HepG2 (cell line): ENCODE results near the gene STAT6. TPM values are rescaled to one million over a fixed set of nuclear protein-coding genes. Genes with fewer than 3 reads are reported as not detected.

Experiments
- ATRX ChIP-seq: sonication (generic); formaldehyde crosslinking; IDR thresholded peaks from 2 replicates; pipeline ENCODE4 v1.4.0; 2020; ENCODE audit warnings: missing genetic modification reagents, borderline replicate concordance
- CBFB ChIP-seq: sonication (generic); formaldehyde crosslinking; IDR thresholded peaks from 2 replicates; pipeline ENCODE4 v1.4.0; 2020; ENCODE audit warnings: missing genetic modification reagents
- CCDC6 ChIP-seq: sonication (generic); formaldehyde crosslinking; IDR thresholded peaks from 2 replicates; pipeline ENCODE4 v1.8.1; 2022; ENCODE audit warnings: mild to moderate bottlenecking, missing genetic modification reagents, moderate library complexity
- CENPX ChIP-seq: sonication (generic); formaldehyde crosslinking; IDR thresholded peaks from 2 replicates; pipeline ENCODE4 v1.9.0; 2021; ENCODE audit warnings: mild to moderate bottlenecking, missing genetic modification reagents, moderate library complexity
- FLYWCH1 ChIP-seq: sonication (generic); formaldehyde crosslinking; IDR thresholded peaks from 2 replicates; pipeline ENCODE4 v1.8.1; 2023; ENCODE audit warnings: mild to moderate bottlenecking, missing genetic modification reagents
- HNRNPLL ChIP-seq: fragments of 200-400 bp; formaldehyde crosslinking; IDR thresholded peaks from 2 replicates; pipeline ENCODE4 v1.6.1; 2017; ENCODE audit warnings: mild to moderate bottlenecking, low read depth, low read length; ENCODE audit not compliant: poor library complexity, severe bottlenecking
- NAIF1 ChIP-seq: sonication (generic); formaldehyde crosslinking; IDR thresholded peaks from 2 replicates; pipeline ENCODE4 v1.5.0; 2020; ENCODE audit warnings: mild to moderate bottlenecking, missing genetic modification reagents, borderline replicate concordance
- NCOR1 ChIP-seq: fragments of 200-600 bp; sonication (generic); IDR thresholded peaks from 2 replicates; pipeline ENCODE4 v1.7.0; 2017; ENCODE audit warnings: antibody characterized with exemption, low read length, borderline replicate concordance
- NFKBIZ ChIP-seq: IDR thresholded peaks from 2 replicates; pipeline ENCODE4 v1.6.1; 2018; ENCODE audit warnings: missing genetic modification reagents, missing compliant biosample characterization
- PAX8 ChIP-seq: sonication (generic); formaldehyde crosslinking; IDR thresholded peaks from 2 replicates; pipeline ENCODE4 v1.8.0; 2022; ENCODE audit warnings: mild to moderate bottlenecking, missing genetic modification reagents, borderline replicate concordance
- POLR2AphosphoS5 ChIP-seq: IDR thresholded peaks from 2 replicates; pipeline ENCODE4 v1.6.1; 2012; ENCODE audit warnings: low read depth, low read length
- RBM39 ChIP-seq: fragments of 200-400 bp; formaldehyde crosslinking; IDR thresholded peaks from one replicate; pipeline ENCODE4 v1.6.1; 2018; ENCODE audit warnings: antibody characterized with exemption, mild to moderate bottlenecking, low read depth, low read length; ENCODE audit not compliant: poor library complexity, severe bottlenecking
- SRF ChIP-seq: IDR thresholded peaks from 2 replicates; pipeline ENCODE4 v1.6.1; 2011; ENCODE audit warnings: mild to moderate bottlenecking, low read depth, low read length, moderate library complexity
- ZFYVE20 ChIP-seq: sonication (generic); formaldehyde crosslinking; IDR thresholded peaks from 2 replicates; pipeline ENCODE4 v1.8.0; 2023; ENCODE audit warnings: low read depth, mild to moderate bottlenecking, moderate library complexity, missing genetic modification reagents, borderline replicate concordance
- ZNF251 ChIP-seq: sonication (generic); formaldehyde crosslinking; IDR thresholded peaks from 2 replicates; pipeline ENCODE4 v1.9.0; 2021; ENCODE audit warnings: mild to moderate bottlenecking, missing genetic modification reagents
- ZNF260 ChIP-seq: sonication (generic); formaldehyde crosslinking; IDR thresholded peaks from 2 replicates; pipeline ENCODE4 v1.4.0; 2020; ENCODE audit warnings: missing genetic modification reagents, low read depth, mild to moderate bottlenecking, borderline replicate concordance
- ZNF562 ChIP-seq: sonication (generic); formaldehyde crosslinking; IDR thresholded peaks from 2 replicates; pipeline ENCODE4 v1.8.0; 2022; ENCODE audit warnings: missing genetic modification reagents, borderline replicate concordance
- polyA plus RNA-seq, 8 experiments: library from polyadenylated mRNA; depleted of rRNA in 3 of 8; stranded (reverse) in 7 of 8; unstranded in 1 of 8; fragments of >200 nt; fragmentation: Illumina TruSeq in 4 of 8; extraction: Trizol in 4 of 8; gene quantifications; 2 replicates each; pipeline versions ENCODE4 v1.2.1 to v1.2.3, GENCODE V29; 2011 to 2016; ENCODE audit warnings: low read depth in 4 of 8, missing spikeins in 1 of 8, mixed read lengths in 1 of 8; ENCODE audit not compliant: insufficient read depth in 1 of 8
- total RNA-seq, 5 experiments: library from RNA; depleted of rRNA; stranded (reverse); fragments of >200 nt; fragmentation: Illumina TruSeq; extraction: Trizol; gene quantifications; 2 replicates each; pipeline ENCODE4 v1.2.3, GENCODE V29; 2016; ENCODE audit warnings: low read depth in 1 of 5
- TF ChIP-seq, protein P1 (sequence below): sonication (generic); formaldehyde crosslinking; IDR thresholded peaks from 2 replicates; pipeline ENCODE4 v1.5.1; 2020; ENCODE audit warnings: missing genetic modification reagents, mild to moderate bottlenecking, borderline replicate concordance
- TF ChIP-seq, protein P2 (sequence below): sonication (generic); formaldehyde crosslinking; IDR thresholded peaks from 2 replicates; pipeline ENCODE4 v1.9.0; 2021; ENCODE audit warnings: missing genetic modification reagents, borderline replicate concordance
- TF ChIP-seq, protein P3 (sequence below): sonication (generic); formaldehyde crosslinking; IDR thresholded peaks from 2 replicates; pipeline ENCODE4 v1.5.1; 2020; ENCODE audit warnings: missing genetic modification reagents, mild to moderate bottlenecking, borderline replicate concordance

STAT6 gene
- total and polyA plus RNA-seq, 2 of the 13 experiments (the other 11 are each of a cell fraction or from before 2014, with no cell fraction given) = 28.0 to 62.2 TPM

DNA sequence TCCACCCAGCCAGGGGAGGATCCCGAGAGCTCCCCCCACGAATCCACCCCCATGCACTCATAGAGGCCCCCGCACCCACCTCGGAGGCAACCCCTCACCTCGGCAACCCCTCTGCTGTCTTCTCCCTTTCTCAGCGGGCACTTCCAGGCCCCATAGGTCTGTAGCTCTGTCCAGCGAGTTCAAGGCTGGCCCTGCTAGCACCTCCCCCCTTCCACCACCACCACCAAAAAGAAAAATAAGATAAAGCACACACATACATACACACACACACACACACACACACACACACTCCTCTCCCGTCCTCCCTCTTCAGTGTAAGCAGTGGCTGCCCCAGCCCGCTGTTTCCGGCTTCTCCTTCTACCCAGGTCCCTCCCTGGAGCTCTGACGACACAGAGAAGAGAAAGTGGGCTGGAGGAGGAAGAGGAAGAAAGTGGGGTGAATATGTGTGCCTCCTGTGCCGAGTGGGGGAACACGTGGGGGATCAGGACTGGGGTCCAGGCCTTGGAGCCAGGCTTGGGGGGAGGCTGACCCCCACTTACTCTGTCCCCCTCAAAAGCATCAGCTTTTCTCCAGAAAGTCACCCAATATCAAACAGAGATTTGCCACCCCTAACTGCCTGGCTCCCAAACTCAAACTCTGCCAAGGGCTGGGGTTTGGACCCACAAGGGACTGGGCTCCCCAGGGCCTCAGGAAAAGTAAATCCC lies at the start of gene STAT6 (continued):
- no peak for TF ChIP-seq NCOR1
- no peak for TF ChIP-seq ZNF562 (CRISPR knock-in tag)
- TF ChIP-seq HNRNPLL = no peak
- no peak for TF ChIP-seq ZNF251
- no peak for TF ChIP-seq NAIF1 (CRISPR knock-in tag)
- TF ChIP-seq, protein P1, sequence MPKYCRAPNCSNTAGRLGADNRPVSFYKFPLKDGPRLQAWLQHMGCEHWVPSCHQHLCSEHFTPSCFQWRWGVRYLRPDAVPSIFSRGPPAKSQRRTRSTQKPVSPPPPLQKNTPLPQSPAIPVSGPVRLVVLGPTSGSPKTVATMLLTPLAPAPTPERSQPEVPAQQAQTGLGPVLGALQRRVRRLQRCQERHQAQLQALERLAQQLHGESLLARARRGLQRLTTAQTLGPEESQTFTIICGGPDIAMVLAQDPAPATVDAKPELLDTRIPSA (CRISPR knock-in tag) = no peak
- TF ChIP-seq POLR2AphosphoS5 = peak; percentile 73
- TF ChIP-seq RBM39 = no peak
- TF ChIP-seq FLYWCH1 (CRISPR knock-in tag) = no peak
- TF ChIP-seq, protein P2, sequence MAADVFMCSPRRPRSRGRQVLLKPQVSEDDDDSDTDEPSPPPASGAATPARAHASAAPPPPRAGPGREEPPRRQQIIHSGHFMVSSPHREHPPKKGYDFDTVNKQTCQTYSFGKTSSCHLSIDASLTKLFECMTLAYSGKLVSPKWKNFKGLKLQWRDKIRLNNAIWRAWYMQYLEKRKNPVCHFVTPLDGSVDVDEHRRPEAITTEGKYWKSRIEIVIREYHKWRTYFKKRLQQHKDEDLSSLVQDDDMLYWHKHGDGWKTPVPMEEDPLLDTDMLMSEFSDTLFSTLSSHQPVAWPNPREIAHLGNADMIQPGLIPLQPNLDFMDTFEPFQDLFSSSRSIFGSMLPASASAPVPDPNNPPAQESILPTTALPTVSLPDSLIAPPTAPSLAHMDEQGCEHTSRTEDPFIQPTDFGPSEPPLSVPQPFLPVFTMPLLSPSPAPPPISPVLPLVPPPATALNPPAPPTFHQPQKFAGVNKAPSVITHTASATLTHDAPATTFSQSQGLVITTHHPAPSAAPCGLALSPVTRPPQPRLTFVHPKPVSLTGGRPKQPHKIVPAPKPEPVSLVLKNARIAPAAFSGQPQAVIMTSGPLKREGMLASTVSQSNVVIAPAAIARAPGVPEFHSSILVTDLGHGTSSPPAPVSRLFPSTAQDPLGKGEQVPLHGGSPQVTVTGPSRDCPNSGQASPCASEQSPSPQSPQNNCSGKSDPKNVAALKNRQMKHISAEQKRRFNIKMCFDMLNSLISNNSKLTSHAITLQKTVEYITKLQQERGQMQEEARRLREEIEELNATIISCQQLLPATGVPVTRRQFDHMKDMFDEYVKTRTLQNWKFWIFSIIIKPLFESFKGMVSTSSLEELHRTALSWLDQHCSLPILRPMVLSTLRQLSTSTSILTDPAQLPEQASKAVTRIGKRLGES = no peak
- 0 out of 2 replicates have a peak, but pooled peaks have one; percentile 37 for TF ChIP-seq CBFB (CRISPR knock-in tag)
- TF ChIP-seq ATRX (CRISPR knock-in tag) = no peak
- no peak for TF ChIP-seq CCDC6 (CRISPR knock-in tag)
- TF ChIP-seq, protein P3, sequence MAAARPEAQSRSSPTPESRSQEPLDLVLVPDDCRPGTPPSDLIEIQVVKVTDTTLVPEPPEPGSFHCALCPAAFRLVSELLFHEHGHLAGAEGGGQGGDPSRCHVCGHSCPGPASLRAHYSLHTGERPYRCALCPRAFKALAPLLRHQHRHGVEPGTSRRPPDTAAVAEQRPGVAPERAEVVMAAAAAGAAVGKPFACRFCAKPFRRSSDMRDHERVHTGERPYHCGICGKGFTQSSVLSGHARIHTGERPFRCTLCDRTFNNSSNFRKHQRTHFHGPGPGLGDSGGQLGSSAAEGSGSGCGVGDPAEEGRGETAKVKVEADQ (CRISPR knock-in tag) = no peak
- no peak for TF ChIP-seq ZNF260 (CRISPR knock-in tag)
- TF ChIP-seq SRF = no peak
- TF ChIP-seq NFKBIZ (CRISPR knock-in tag) = no peak
- no peak for TF ChIP-seq PAX8 (CRISPR knock-in tag)
- no peak for TF ChIP-seq CENPX (CRISPR knock-in tag)
- no peak for TF ChIP-seq ZFYVE20 (CRISPR knock-in tag)
- TF ChIP-seq, all 625 proteins: peak for 59
